Endometrial microvascular endothelial cells (primary cell): ENCODE measurements around the gene MOB2. TPM values are rescaled to one million over a fixed set of nuclear protein-coding genes. Genes with fewer than 3 reads are reported as not detected.

ENCODE experiments used
- in situ Hi-C: cut with HindIII; loops from 2 replicates; pipeline ENCODE4 v1.10.0; 2017; ENCODE audit warnings: low sequenced_read_pairs, low pct_unique_long_range_greater_than_20kb; ENCODE audit errors: inconsistent ontology term
- total RNA-seq: library from RNA; depleted of rRNA; stranded (reverse); fragments of >200 nt; gene quantifications from one replicate; pipeline ENCODE4 v1.2.3, GENCODE V29; 2015; ENCODE audit errors: inconsistent ontology term

MOB2 gene
- total RNA-seq, result 20.7 TPM

GRCh38 chr11:1486054-1486825 is at the start of gene MOB2:
Gene MOB2 (minus strand): TSS chr11:1486779. CDS start chr11:1486556, 223 bp downstream.
- in situ Hi-C loops, result no loop called here

- in situ Hi-C loops, result no loop called here
Observed at GRCh38 chr11:1534682-1535081, 48.1 kb upstream of the MOB2 start.

- in situ Hi-C loops, result no loop called here
Observed at GRCh38 chr11:1534171-1534570, 47.6 kb upstream of the MOB2 start.

- in situ Hi-C loops, result no loop called here
Observed at GRCh38 chr11:1533342-1533725, 46.8 kb upstream of the MOB2 start.

- in situ Hi-C loops, result no loop called here
Observed at GRCh38 chr11:1532606-1533341, 46.2 kb upstream of the MOB2 start.

- in situ Hi-C loops, result no loop called here
Observed at GRCh38 chr11:1532014-1532586, 45.5 kb upstream of the MOB2 start.

GRCh38 chr11:1531449-1532013 is 45.0 kb upstream of the MOB2 start:
- in situ Hi-C loops, result no loop called here

GRCh38 chr11:1530686-1531448 is 44.3 kb upstream of the MOB2 start:
- in situ Hi-C loops, result no loop called here

GRCh38 chr11:1529774-1530173 is 43.2 kb upstream of the MOB2 start:
- in situ Hi-C loops, result no loop called here

GRCh38 chr11:1529286-1529685 is 42.7 kb upstream of the MOB2 start:
- in situ Hi-C loops, result no loop called here

- in situ Hi-C loops, result no loop called here
Observed at GRCh38 chr11:1528710-1529109, 42.1 kb upstream of the MOB2 start.

GRCh38 chr11:1526785-1527184 is 40.2 kb upstream of the MOB2 start:
- in situ Hi-C loops, result no loop called here

GRCh38 chr11:1523779-1524178 is 37.2 kb upstream of the MOB2 start:
- in situ Hi-C loops, result no loop called here

- in situ Hi-C loops, result no loop called here
Observed at GRCh38 chr11:1523077-1523476, 36.5 kb upstream of the MOB2 start.

- in situ Hi-C loops, result no loop called here
Observed at GRCh38 chr11:1522081-1522424, 35.5 kb upstream of the MOB2 start.

- in situ Hi-C loops, result no loop called here
Observed at GRCh38 chr11:1521382-1522080, 35.0 kb upstream of the MOB2 start.

GRCh38 chr11:1520663-1521267 is 34.2 kb upstream of the MOB2 start:
- in situ Hi-C loops, result no loop called here

- in situ Hi-C loops, result no loop called here
Observed at GRCh38 chr11:1520209-1520662, 33.7 kb upstream of the MOB2 start.
